ENCODE results near the gene PGGHG.
"Not testable (repeated sequence)": the region's sequence is repeated elsewhere in the genome, so short reads cannot be mapped to it uniquely, and the experiment has no call there.

The PGGHG gene

GRCh38 chr11:299081-299891 is 10.4 kb downstream of the PGGHG start, which contains the start of gene IFITM5:
Gene IFITM5, minus strand, starts transcription at chr11:299526. Its CDS starts 36 bp downstream, at chr11:299490.
- no peak for DNase-seq

- DNase-seq = no peak
These were observed 11.2 kb downstream of the PGGHG start for GRCh38 chr11:299951-300735.

DNA sequence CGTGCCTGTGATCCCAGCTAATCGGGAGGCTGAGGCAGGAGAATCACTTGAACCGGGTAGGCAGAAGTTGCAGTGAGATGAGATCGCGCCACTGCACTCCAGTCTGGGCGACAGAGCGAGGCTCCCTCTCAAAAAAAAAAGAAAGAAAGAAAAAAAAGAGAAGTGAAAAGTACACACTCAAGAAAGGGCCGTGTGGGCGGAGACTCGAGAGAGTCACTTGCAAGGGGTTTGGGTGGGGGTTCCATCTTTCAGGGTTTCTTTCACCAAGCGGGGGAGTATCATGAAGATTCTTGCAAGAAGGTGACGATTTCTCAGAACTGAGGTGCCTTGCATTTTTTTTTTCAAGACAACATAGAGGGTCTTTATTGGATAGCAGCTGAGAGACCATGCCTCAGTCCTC is 14.4 kb downstream of the PGGHG start:
- no peak for DNase-seq

GRCh38 chr11:304061-304506 is 15.2 kb downstream of the PGGHG start:
- DNase-seq = no peak

GRCh38 chr11:304915-305843 is 16.3 kb downstream of the PGGHG start:
- DNase-seq = no peak

- no peak for DNase-seq
These were observed 16.9 kb downstream of the PGGHG start for GRCh38 chr11:305844-306211.

- DNase-seq = no peak
These were observed 17.9 kb downstream of the PGGHG start for GRCh38 chr11:306645-307371.

DNA sequence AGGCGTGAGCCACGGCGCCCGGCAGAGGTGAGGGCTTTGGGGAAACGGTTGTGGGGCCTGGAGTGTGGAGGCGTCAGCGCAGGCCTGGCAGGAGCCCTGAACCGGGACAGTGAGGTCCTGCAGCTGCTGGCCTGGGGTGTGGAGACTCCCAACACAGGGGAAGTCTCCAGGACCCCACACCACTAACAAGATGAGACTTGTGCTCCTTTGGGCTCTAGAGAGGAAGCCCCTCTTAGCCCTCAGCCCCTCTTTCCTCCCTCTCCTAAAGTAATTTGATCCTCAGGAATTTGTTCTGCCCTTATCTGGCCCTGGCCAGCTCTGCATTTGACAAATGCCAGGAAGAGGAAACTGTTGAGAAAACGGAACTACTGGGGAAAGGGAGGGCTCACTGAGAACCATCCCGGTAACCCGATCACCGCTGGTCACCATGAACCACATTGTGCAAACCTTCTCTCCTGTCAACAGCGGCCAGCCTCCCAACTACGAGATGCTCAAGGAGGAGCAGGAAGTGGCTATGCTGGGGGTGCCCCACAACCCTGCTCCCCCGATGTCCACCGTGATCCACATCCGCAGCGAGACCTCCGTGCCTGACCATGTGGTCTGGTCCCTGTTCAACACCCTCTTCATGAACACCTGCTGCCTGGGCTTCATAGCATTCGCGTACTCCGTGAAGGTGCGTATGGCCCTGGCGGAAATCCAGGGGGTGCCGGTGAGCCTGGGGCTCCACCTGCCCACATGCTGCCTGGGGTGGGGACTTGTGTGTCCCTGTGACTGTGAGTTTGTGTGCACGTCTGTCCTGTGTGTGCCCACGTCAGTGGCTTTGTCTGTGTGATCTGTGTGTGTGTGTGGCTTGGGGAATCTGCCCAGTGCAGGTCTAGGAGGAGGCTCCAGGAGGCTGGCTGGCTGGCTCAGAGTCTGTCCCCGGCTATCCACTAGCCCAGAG is 19.1 kb downstream of the PGGHG start, which contains the start of gene IFITM2:
IFITM2 (plus strand) TSS at position 51 of the 943 bp plus-strand sequence; CDS start at position 428, 377 bp downstream.
- not testable (repeated sequence) for DNase-seq

DNA sequence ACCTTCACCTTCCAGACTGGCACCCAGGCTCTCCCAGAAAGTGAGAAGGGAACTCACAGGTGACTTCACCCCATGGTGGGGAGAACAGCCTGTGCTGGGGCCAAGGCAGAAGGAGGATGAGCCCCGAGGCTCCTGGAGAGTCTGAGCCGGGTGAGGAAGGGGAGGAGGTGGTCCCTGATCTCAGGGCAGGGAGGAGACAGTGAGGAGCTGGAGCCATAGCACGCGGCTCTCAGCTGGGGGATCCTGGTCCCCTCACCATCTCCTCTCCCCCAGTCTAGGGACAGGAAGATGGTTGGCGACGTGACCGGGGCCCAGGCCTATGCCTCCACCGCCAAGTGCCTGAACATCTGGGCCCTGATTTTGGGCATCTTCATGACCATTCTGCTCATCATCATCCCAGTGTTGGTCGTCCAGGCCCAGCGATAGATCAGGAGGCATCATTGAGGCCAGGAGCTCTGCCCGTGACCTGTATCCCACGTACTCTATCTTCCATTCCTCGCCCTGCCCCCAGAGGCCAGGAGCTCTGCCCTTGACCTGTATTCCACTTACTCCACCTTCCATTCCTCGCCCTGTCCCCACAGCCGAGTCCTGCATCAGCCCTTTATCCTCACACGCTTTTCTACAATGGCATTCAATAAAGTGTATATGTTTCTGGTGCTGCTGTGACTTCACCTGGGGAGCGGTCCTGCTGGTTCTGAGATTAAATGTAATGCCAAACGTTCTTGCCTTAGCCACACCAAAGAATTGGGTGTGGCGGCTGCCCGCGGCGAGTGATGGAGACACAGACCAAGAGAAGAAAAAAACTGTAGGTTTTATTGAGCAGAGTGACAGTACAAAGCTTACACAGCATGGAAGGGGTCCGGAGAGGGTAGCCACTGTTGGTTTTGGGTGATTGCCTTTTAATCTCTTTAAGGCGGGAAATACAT is 20.1 kb downstream of the PGGHG start:
- DNase-seq = not testable (repeated sequence)

DNA sequence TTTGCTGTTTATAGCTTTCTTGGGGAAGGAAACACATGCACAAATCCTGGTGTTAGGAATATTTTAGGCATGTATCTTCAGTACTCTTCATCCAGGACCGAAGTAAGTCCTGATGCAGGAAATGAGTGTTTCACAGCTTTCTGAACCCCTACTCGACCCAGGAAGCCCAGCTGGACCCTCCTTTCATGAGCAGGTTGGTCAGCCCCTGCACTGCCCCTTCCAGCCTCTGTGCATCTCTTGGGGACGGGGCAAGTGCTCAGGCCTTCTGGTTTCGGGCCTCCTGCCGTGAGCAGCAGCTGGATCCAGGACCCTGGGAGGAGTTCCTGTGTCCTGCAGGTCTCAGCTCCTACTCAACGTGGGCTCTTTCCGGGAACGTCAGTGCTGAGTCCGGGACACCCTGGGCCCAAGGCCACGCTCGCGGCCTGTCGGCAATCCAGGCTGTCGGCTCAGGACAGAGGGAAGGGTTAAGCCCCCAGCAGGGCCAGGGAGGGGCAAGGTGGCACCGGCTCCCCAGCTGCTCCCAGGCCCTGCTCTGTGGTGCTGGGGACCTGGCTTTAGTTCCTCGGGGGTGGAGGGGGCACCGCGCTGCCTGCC is 21.1 kb downstream of the PGGHG start:
- DNase-seq = not testable (repeated sequence)

GRCh38 chr11:311013-311748 is 22.3 kb downstream of the PGGHG start:
- DNase-seq = not testable (repeated sequence)

DNA sequence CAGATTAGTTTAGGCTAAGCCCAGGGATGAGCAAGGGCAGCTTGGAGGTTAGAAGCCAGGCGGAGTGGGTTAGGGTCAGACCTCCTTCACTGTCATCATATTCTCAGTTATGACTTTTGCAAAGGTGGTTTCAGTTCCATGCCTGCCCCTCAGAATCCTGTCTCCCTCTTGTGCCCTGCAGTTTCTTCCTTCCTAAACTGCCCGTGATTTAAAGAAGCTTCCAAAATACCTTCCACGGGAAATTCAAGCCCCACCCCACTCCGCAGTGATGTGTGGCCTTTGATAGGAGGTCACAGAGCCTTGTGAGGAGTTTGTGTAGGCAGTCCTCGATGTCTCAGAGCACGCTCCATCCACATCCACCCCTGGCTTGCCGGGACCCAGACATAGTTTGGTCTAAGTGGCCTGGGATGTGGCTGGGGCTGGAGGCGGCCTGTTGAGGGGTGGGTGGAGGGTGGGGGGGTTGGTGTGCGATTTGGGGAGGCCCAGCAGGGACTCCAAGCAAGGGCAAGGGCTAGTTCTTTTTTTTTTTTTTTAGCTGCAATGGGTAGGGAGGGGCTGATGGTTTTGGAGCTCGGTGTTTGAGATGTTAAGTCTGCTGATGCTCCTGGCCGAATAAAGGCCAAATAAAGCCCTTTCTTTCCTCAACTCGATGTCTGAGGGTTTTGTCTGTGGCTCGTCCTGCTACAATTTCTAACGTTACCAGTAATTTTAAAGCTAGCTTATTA is 23.3 kb downstream of the PGGHG start:
- DNase-seq = no peak

GRCh38 chr11:313304-313786 is 24.4 kb downstream of the PGGHG start:
- DNase-seq = no peak

GRCh38 chr11:313787-314553 is 25.0 kb downstream of the PGGHG start, which contains the start of gene IFITM1:
Gene IFITM1, plus strand, starts transcription at chr11:314040. Its CDS starts 131 bp downstream, at chr11:314171.
- DNase-seq = no peak

GRCh38 chr11:314554-314875 is 25.6 kb downstream of the PGGHG start:
- DNase-seq = not testable (repeated sequence)

DNA sequence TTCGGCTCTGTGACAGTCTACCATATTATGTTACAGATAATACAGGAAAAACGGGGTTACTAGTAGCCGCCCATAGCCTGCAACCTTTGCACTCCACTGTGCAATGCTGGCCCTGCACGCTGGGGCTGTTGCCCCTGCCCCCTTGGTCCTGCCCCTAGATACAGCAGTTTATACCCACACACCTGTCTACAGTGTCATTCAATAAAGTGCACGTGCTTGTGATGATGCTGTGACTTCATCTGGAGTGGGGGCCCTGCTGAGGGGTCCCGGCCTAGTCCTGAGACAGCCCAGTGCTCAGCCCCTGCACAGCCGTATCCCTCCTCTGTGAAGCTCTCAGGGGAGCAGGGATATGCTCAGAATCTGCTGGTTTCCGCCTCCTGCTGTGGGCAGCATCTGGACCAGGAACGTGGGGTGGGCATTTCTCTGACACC is 26.1 kb downstream of the PGGHG start:
- DNase-seq = no peak

DNA sequence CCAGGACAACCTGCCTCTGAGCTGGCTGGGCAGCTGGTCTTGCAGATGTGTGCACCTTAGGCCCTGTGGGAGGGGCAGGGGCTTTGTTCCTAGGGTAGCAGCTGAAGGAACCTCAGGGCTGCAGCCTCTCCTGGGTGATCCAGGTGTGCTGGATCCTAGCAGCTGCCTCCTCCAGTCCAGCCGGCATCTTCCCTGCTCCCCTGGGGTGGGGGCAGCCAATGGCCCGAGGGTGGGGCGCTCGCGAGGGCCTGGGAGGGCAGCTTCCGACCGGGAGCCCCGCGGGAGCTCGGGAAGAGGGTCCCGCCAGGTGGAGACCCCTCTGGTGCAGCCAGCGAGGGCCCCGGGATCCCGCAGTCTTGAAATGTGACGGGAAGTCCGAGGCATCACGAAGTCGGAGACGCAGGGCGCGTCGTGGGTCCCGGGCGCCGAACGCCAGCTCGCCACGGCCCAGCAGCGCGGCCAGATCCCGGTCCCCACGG is 26.6 kb downstream of the PGGHG start:
- DNase-seq = no peak
